Activated naive CD8-positive, alpha-beta T cell treated with anti-CD3 and anti-CD28 coated beads, Interleukin-2, amount 10 ng/mL, durations not matched to agents 7 days and 5 days (primary cell): ENCODE results near the gene TMEM217. TPM values are rescaled to one million over a fixed set of nuclear protein-coding genes. Genes with fewer than 3 reads are reported as not detected.
"Not testable (repeated sequence)": the region's sequence is repeated elsewhere in the genome, so short reads cannot be mapped to it uniquely, and the experiment has no call there.

Experiments used
- ATAC-seq: fragments of 150-1000 bp; cut with Tn5 transposase; one replicate; pipeline ENCODE4 v1.10.0; 2021; ENCODE audit warnings: low read depth, moderate library complexity
- POLR2A ChIA-PET: fragments of 350-600 bp; sonication (Branson Sonifier 250); formaldehyde crosslinking; loops from one replicate; lab custom pipeline; 2021; ENCODE audit warnings: antibody characterized with exemption; lab: Charles Lee
- DNase-seq: peaks from one replicate; pipeline ENCODE4 v3.0.0; 2021
- H3K27ac Mint-ChIP-seq: one replicate; pipeline ENCODE4 v1.8.0; 2022; ENCODE audit warnings: mild to moderate bottlenecking, mixed read lengths
- H3K27me3 Mint-ChIP-seq: one replicate; pipeline ENCODE4 v1.8.0; 2022; ENCODE audit warnings: mild to moderate bottlenecking, moderate library complexity, mixed read lengths
- H3K36me3 Mint-ChIP-seq: one replicate; pipeline ENCODE4 v1.8.0; 2021; ENCODE audit warnings: mild to moderate bottlenecking, mixed read lengths
- H3K4me1 Mint-ChIP-seq: one replicate; pipeline ENCODE4 v1.8.0; 2021; ENCODE audit warnings: mixed read lengths
- H3K4me3 Mint-ChIP-seq: one replicate; pipeline ENCODE4 v1.8.0; 2022; ENCODE audit warnings: mild to moderate bottlenecking, moderate library complexity, mixed read lengths
- H3K9me3 Mint-ChIP-seq: one replicate; pipeline ENCODE4 v1.8.0; 2021; ENCODE audit warnings: mixed read lengths
- total RNA-seq, 2 experiments: library from RNA; stranded (reverse); gene quantifications; one replicate each; pipeline ENCODE4 v1.2.3, GENCODE V29; 2021

TMEM217 gene
- 1 to 10 TPM; 1.4 to 2.0 TPM for total RNA-seq

DNA sequence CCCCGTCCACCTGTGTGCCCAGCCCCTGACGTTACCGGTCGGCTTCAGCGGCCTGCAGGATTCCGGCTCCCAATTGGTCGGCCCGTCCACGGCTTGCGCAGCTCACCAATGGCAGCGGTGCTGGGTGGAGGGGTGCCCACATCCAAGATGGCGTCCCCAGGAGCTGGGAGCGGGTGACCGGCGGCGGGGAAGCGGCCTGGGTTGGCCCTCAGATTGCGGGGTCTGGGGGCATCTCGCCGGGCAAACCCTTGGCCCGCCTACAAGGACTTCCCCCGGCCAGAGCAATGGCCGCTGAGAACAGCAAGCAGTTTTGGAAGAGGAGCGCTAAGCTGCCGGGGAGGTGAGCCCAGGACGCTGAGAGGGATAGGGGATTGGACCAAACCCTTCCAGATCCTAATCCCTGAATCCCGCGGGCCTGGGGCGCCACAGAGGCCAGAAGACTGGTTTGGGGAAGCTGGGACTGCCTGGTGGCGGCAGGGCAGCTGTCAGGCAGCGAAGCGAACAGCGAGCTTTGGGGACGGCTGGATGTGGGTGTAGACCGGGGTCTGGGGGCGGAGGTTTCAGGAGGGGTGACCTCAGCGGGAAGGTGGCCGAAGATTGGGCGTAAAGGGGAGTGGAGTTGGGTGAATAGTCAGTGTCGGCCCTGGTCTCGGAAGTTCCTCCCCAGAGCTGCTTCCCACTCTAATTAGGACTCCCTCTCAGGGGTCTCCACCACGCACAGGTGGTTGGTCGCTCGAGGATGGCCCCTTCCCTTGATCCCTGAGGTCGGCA lies at the start of gene TMEM217, which contains the start of gene TBC1D22B:
Gene TMEM217, minus strand, starts transcription at position 511 of the 771 bp plus-strand sequence. CDS start 39,114 bp downstream, outside the sequence.
Gene TBC1D22B, plus strand, starts transcription at position 139 of the 771 bp plus-strand sequence. Its CDS starts 146 bp downstream, at position 285.
- peak; percentile 94 for DNase-seq
- no peaks in the 10 kb centered on the region for H3K9me3 Mint-ChIP-seq
- peaks cover 41% of the 10 kb centered on the region for H3K4me1 Mint-ChIP-seq
- peak; percentile 100 for ATAC-seq
- H3K4me3 Mint-ChIP-seq: peak within 1 kb of the TSS; percentile 94
- peak within 1 kb of the TSS; percentile 91 for H3K27ac Mint-ChIP-seq
- POLR2A ChIA-PET: interaction anchor here (0.5 to 2.8 kb wide), 14 partner anchors 15 to 487 kb away, joined by 3 to 15 read pairs (median 4); partner anchors contain the start of genes MTCH1 and PIM1
- peaks cover 2% of the 10 kb centered on the region for H3K27me3 Mint-ChIP-seq
- H3K36me3 Mint-ChIP-seq: peaks cover 22% of the 10 kb centered on the region

DNA sequence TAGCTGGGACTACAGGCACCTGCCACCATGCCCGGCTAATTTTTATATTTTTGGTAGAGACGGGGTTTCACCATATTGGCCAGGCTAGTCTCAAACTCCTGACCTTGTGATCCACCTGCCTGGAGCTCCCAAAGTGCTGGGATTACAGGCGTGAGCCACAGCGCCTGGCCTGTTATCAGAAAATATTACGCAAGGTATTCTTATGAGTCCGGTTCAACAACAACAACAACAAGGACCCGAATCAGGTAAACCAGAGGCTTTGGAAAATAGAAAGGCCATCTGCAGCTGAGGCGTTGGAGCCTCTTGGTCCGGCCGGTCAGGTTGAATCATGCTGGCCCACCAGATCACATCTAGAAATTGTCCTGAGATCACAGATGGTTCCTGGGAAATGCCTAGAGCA lies 49.5 kb upstream of the TMEM217 start:
- Mint-ChIP-seq H3K36me3 (peaks cover 18% of the 10 kb centered on the region), H3K4me1 (peaks cover 20% of the 10 kb centered on the region)
- H3K9me3 Mint-ChIP-seq, ATAC-seq, H3K27ac Mint-ChIP-seq, DNase-seq, POLR2A ChIA-PET, H3K27me3 Mint-ChIP-seq, H3K4me3 Mint-ChIP-seq: not testable (repeated sequence)

DNA sequence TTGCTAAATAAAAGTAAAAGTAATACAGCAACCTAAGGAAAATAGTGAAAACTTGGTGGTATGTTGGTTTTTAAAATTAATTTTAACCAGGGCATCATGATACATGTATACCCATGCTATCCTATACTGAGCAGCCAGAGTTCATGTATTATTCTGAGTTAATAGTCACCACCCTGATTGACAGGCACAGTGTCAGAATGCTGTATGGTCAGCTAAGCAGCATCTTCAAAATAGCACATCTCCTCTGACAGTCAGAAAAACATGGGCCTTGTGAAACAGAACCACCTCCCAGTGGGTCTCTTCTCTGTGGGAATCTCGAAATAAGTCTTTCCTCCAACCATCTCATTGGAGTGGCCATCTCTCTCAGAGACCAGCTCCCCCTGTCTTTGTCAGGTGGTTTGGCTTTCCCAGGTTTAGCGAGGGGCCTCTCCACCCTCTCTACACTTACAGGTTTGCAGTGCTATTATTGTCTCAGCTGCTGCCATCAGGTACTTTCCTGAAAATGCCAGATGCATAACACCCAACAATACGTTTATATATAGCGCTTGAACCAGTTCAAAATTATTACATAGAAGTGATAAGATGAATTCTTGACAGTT lies 48.8 kb upstream of the TMEM217 start:
- H3K36me3 Mint-ChIP-seq: peaks cover 21% of the 10 kb centered on the region

DNA sequence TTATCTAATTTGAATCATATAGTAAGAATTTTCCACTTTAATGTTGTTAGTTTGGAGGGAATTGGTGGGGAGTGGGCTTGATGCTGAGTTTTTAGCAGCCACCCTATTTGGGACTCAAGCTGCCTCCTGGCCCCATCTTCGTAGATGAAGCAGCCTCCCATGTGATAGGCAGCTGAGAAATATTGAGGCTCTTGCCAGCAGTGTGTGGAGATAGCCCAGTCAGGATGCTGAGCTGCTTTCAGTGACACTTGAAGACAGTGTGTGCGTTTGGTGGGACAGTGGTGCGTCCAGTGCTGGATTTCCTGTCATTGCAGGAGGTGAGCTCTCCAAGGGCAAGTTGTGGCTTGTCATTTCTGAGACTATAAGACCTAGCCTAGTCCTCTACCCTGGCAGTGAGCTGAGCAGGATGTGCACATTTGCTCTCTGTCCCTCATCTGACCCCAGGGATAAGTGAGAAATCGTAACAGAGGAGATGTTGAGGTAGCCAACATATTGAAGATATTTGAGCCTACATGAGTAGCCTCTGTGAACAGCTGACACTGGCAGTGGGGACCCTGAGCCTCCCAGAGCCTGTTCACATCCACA lies 48.0 kb upstream of the TMEM217 start:
- DNase-seq: no peak
- POLR2A ChIA-PET: no interaction called here
- H3K4me3 Mint-ChIP-seq: no peak overlapping the region
- H3K27me3 Mint-ChIP-seq: no peaks in the 10 kb centered on the region
- no peak for ATAC-seq
- H3K27ac Mint-ChIP-seq: no peak overlapping the region
- peaks cover 22% of the 10 kb centered on the region for H3K36me3 Mint-ChIP-seq
- H3K4me1 Mint-ChIP-seq: peaks cover 12% of the 10 kb centered on the region
- no peaks in the 10 kb centered on the region for H3K9me3 Mint-ChIP-seq

More for the DNA sequence above, 48.8 kb upstream of the TMEM217 start:
- Mint-ChIP-seq H3K4me3 (no peak overlapping the region), H3K9me3 (no peaks in the 10 kb centered on the region), H3K4me1 (peaks cover 20% of the 10 kb centered on the region), H3K27ac (no peak overlapping the region), H3K27me3 (no peaks in the 10 kb centered on the region)
- DNase-seq (no peak), ATAC-seq (no peak)
- POLR2A ChIA-PET: no interaction called here

DNA sequence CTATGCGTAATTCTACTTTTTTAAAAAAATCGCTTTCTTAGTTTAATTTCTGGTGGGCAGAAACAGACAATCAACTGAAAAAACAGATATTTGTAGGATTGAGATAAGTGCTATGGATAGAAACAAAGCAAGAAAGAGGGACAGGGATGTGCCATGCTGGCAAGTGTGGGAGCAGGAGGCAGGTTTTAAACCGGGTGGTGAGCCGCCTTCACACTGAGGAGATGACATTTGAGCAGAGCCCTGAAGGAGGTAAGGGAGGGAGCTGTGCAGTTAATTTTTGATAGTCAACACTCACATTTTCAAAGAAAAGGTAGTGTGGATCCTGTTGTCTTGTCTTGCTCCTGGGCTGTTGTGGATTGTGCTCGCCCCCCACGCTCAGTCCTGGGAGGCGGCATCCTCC lies 46.8 kb upstream of the TMEM217 start:
- Mint-ChIP-seq H3K27ac (no peak overlapping the region), H3K9me3 (no peaks in the 10 kb centered on the region), H3K27me3 (no peaks in the 10 kb centered on the region), H3K4me1 (peaks cover 11% of the 10 kb centered on the region), H3K36me3 (peaks cover 26% of the 10 kb centered on the region), H3K4me3 (no peak overlapping the region)
- ATAC-seq (no peak), DNase-seq (no peak)
- POLR2A ChIA-PET: no interaction called here

DNA sequence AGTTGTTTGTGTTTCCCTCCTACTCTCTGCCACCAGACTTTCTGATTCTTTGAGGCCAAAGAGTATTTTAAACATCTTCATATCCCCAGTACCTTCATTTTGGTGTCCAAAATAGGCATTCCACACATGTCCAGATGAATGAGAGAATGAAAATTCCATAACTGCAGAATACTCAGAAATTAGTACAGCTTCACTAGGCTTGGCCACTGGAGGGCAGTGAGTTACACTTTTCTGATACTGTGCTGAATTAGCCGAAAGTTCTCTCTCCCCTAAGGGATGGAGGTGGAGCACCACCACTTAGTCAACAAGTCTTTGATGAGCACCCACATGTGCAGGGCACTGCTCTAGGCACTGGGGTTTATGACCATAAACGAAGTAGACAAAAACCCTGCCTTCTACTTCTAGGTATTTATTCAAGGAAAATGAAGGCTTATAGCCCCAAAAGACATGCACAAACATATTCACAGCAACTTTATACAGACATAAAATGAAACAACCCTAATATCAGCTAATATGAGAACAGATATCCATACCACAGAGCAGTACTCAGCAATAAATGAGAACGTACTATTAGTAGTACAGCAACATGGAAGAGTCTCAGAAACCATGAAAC lies 46.1 kb upstream of the TMEM217 start:
- Mint-ChIP-seq H3K9me3 (no peaks in the 10 kb centered on the region), H3K27me3 (no peaks in the 10 kb centered on the region), H3K4me1 (peaks cover 9% of the 10 kb centered on the region), H3K27ac (no peak overlapping the region), H3K36me3 (peaks cover 27% of the 10 kb centered on the region), H3K4me3 (no peak overlapping the region)
- no peak for DNase-seq
- POLR2A ChIA-PET: no interaction called here
- peak; percentile 61 for ATAC-seq

DNA sequence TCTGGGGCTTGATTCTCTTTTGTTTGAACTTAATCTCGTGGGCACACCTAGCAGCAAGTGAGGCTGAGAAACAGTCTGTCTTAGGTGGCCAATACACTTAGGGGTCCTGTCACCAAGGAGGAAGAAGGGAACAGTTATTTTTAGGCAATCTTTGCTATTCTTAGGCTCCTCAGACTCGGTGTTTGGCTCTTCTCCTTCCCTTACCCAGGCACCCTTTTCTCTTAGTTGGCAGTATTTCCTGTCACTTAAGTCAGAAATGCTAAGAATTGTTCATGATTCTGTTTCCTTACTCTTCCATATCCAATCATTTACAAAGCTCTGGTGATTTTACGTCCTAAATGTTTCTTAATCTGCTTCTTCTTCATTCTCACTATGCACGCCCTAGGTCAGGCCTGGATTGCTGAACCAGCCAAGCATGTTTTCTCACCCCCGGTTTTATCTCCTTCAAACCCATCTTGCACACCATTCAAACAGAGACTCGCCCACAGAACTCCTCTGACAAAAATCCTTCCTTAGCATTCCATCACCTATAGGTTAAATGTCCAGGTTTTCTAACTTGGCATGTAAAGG lies 45.2 kb upstream of the TMEM217 start:
- POLR2A ChIA-PET: no interaction called here
- H3K4me1 Mint-ChIP-seq: peaks cover 9% of the 10 kb centered on the region
- no peak overlapping the region for H3K27ac Mint-ChIP-seq
- peaks cover 26% of the 10 kb centered on the region for H3K36me3 Mint-ChIP-seq
- ATAC-seq (no peak), DNase-seq (no peak)
- no peaks in the 10 kb centered on the region for H3K9me3 Mint-ChIP-seq
- H3K4me3 Mint-ChIP-seq: no peak overlapping the region
- no peaks in the 10 kb centered on the region for H3K27me3 Mint-ChIP-seq

DNA sequence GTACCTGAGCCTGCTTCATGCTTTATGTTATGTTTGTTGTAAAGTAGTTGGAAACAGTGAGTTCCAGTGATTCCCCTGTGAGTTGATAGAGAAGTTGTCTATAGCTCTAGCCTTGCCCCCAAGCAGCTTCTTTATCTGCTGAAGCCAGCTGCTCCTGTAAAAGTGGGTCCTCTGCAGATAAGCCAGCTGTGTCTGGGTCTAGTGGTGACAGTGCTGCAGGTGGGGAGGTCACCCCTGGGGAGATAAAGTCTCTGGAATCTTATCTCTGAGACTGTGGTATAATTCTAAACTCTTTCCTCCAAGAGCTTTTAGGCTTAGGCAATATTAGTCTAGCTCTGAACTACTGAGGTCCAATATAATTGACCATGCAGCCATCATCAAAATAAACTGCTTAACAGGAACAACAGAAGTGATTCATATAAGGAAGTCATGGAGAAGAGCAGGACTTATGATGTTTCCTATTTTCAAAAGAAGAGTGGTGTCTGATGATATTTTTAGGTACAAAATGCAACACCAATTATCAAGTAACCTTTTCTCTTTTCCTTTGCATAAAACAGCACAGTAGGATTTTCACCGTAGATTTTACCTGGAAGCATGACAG lies 44.2 kb upstream of the TMEM217 start:
- H3K36me3 Mint-ChIP-seq: peaks cover 33% of the 10 kb centered on the region
- POLR2A ChIA-PET: interaction anchor here (1.2 kb wide), 1 partner anchor 12 kb away, joined by 3 read pairs; no protein-coding TSS in a partner anchor
- H3K4me3 Mint-ChIP-seq: no peak overlapping the region
- H3K4me1 Mint-ChIP-seq: peaks cover 9% of the 10 kb centered on the region
- ATAC-seq (no peak), DNase-seq (no peak)
- no peaks in the 10 kb centered on the region for H3K9me3 Mint-ChIP-seq
- no peak overlapping the region for H3K27ac Mint-ChIP-seq
- no peaks in the 10 kb centered on the region for H3K27me3 Mint-ChIP-seq

DNA sequence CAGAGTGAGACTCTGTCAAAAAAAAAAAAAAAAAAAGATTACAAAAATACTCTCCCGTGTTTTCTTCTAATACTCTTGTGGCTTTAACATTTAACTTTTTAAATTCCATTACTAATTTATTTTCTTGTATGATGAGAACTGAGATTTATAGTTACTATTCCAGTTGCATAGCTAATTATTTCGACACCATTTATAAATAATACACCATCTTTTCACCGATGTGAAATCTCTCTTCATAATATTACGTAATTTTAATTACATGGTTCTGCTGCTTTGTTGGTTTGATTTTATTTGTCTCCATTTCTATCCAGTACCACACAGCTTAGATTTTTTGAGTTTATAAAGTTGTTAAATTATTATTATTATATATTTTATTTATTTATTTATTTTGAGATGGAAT lies 42.0 kb upstream of the TMEM217 start:
- Mint-ChIP-seq H3K4me1 (peaks cover 7% of the 10 kb centered on the region), H3K27ac (no peak overlapping the region), H3K9me3 (no peaks in the 10 kb centered on the region), H3K4me3 (no peak overlapping the region), H3K36me3 (peaks cover 40% of the 10 kb centered on the region), H3K27me3 (no peaks in the 10 kb centered on the region)
- ATAC-seq (no peak), DNase-seq (no peak)
- POLR2A ChIA-PET: interaction anchor here (0.7 kb wide), 1 partner anchor 592 kb away, joined by 5 read pairs; no protein-coding TSS in a partner anchor

DNA sequence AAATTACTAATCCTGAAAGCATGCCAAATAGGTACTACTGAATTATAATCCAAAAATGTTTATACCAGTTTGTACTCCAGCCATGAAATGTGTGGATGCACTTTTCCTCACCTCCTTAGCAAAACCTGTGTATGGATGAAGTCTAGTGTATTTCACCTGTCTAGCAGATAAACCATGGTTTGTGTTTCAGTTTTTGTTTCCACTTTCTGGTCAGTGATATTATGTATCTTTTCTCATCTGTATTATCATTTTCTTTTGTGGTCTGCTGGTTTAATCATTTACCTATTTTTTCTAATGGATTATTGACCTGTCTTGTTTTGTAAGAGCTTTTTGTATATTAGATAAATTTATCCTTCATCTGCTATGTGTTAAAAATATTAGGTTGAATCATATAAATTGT lies 41.0 kb upstream of the TMEM217 start:
- Mint-ChIP-seq H3K9me3 (no peaks in the 10 kb centered on the region), H3K36me3 (peaks cover 38% of the 10 kb centered on the region), H3K27ac (no peak overlapping the region), H3K4me3 (no peak overlapping the region), H3K27me3 (no peaks in the 10 kb centered on the region), H3K4me1 (peaks cover 4% of the 10 kb centered on the region)
- DNase-seq: no peak
- POLR2A ChIA-PET: no interaction called here
- ATAC-seq: no peak

DNA sequence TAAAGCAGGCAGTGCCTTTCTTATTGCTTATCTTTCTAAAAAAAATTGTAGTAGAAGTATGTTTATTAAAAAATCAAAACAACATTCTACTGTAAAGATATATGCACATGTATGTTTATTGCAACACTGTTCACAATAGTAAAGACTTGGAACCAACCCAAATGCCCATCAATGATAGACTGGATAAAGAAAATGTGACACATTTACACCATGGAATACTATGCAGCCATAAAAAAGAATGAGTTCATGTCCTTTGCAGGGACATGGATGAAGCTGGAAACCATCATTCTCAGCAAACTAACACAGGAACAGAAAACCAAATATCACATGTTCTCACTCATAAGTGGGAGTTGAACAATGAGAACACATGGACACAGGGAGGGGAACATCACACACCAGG lies 39.7 kb upstream of the TMEM217 start:
- H3K4me1 Mint-ChIP-seq, H3K27ac Mint-ChIP-seq, H3K9me3 Mint-ChIP-seq, H3K4me3 Mint-ChIP-seq, ATAC-seq, DNase-seq, H3K27me3 Mint-ChIP-seq: not testable (repeated sequence)
- POLR2A ChIA-PET: interaction anchor here (1.3 kb wide), 1 partner anchor 22 kb away, joined by 4 read pairs; no protein-coding TSS in a partner anchor
- peaks cover 44% of the 10 kb centered on the region for H3K36me3 Mint-ChIP-seq

DNA sequence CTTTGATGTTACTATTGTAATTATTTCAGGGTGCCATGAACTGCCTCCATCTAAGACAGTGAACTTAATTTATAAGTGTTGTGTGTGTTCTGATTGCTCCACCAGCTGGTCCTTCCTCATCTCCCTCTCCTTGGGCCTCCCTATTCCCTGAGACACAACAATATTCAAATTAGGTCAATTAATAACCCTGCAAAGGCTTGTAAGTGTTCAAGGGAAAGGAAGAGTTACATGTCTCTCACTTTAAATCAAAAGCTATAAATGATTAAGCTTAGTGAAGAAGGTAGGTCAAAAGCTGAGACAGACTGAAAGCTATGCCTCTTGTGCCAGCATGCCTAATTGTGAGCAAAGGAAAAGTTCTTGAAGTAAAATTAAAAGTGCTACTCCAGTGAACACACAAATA lies 35.5 kb upstream of the TMEM217 start:
- H3K9me3 Mint-ChIP-seq: no peaks in the 10 kb centered on the region
- peaks cover 30% of the 10 kb centered on the region for H3K4me1 Mint-ChIP-seq
- H3K4me3 Mint-ChIP-seq: no peak overlapping the region
- H3K27me3 Mint-ChIP-seq: no peaks in the 10 kb centered on the region
- ATAC-seq: no peak
- no peak for DNase-seq
- H3K27ac Mint-ChIP-seq: no peak overlapping the region
- peaks cover 48% of the 10 kb centered on the region for H3K36me3 Mint-ChIP-seq
- POLR2A ChIA-PET: interaction anchor here (1.0 kb wide), 1 partner anchor 70 kb away, joined by 3 read pairs; no protein-coding TSS in a partner anchor
